Vagina (tissue), 2 donors: Measurements from ENCODE around the gene NAAA.

Experiments used
- POLR2A ChIP-seq, 2 donors: fragments of 450-650 bp; IDR thresholded peaks; one replicate each; pipeline ENCODE4 v1.6.1; 2017; ENCODE audit warnings: antibody characterized with exemption in 2 of 2, mild to moderate bottlenecking in 2 of 2, moderate library complexity in 2 of 2
- TF ChIP-seq, protein P1 (sequence below), 3 experiments: fragments of 450-650 bp in 2 of 3; fragments of 200-600 bp in 1 of 3; sonication (generic) in 1 of 3; IDR thresholded peaks; one replicate each; pipeline ENCODE4 v1.5.1; 2017 to 2019; ENCODE audit warnings: antibody characterized with exemption in 3 of 3, mild to moderate bottlenecking in 2 of 3, moderate library complexity in 2 of 3

DNA sequence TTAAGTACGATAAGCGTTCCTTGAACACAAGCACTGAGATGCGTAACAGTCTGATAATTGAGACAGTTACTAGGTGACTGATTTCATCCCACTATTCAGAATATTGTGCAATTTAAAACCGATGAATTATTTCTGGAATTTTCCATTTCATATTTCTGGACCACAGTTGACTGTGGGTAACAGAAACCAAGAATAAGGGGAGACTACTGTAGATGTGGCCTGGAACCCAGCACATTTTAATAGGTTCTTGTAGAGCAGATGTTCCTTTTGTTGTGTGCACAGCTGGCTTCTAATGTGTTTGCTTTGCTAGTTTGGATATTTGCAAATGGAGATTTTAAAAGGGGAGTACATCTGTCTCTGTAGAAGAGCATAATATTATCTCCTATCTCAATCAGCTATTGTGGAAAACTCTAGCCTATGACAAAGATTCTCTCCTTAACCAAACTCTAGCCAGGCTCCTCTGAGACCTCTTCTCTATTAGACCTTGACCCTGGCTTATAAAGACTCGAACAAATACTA is 16.4 kb downstream of the NAAA start:
- TF ChIP-seq, protein P1, sequence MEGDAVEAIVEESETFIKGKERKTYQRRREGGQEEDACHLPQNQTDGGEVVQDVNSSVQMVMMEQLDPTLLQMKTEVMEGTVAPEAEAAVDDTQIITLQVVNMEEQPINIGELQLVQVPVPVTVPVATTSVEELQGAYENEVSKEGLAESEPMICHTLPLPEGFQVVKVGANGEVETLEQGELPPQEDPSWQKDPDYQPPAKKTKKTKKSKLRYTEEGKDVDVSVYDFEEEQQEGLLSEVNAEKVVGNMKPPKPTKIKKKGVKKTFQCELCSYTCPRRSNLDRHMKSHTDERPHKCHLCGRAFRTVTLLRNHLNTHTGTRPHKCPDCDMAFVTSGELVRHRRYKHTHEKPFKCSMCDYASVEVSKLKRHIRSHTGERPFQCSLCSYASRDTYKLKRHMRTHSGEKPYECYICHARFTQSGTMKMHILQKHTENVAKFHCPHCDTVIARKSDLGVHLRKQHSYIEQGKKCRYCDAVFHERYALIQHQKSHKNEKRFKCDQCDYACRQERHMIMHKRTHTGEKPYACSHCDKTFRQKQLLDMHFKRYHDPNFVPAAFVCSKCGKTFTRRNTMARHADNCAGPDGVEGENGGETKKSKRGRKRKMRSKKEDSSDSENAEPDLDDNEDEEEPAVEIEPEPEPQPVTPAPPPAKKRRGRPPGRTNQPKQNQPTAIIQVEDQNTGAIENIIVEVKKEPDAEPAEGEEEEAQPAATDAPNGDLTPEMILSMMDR (IDR thresholded peaks at IDR 0.05): no peak
- no peak for TF ChIP-seq POLR2A (IDR thresholded peaks at IDR 0.05)
